HepG2 (cell line): ENCODE data around the gene ANO1. TPM values are rescaled to one million over a fixed set of nuclear protein-coding genes. Genes with fewer than 3 reads are reported as not detected.

Experiments
- ATAC-seq: fragments of 200-7000 bp; cut with Tn5 transposase; 3 replicates; pipeline ENCODE4 v1.9.1; 2020; ENCODE audit warnings: mild to moderate bottlenecking, moderate library complexity
- BruUV-seq: library from RNA; stranded (reverse); fragments of 400-500 nt; replicated peaks from 2 replicates; lab custom pipeline; 2021; lab: Mats Ljungman, UMichigan
- CTCF ChIA-PET: fragments of 300-600 bp; formaldehyde crosslinking; extraction: SDS; loops from one replicate; lab custom pipeline; 2021; ENCODE audit warnings: low total read pairs, inconsistent platforms, low intra/inter-chr PET ratio; lab: Yijun Ruan, JAX
- POLR2A ChIA-PET: fragments of 350-600 bp; sonication (Branson Sonifier 250); formaldehyde crosslinking; loops from one replicate; lab custom pipeline; 2020; ENCODE audit warnings: antibody characterized with exemption, inconsistent platforms; lab: Yijun Ruan, JAX
- DNase-seq: peaks from one replicate; pipeline ENCODE4 v3.0.0-alpha.2; 2015; ENCODE audit warnings: low spot score
- FAIRE-seq: peaks from 3 replicates; lab custom pipeline; 2011; peaks lifted over from hg19 to GRCh38; lab: Jason Lieb, UNC
- H2AFZ ChIP-seq: one replicate; pipeline ENCODE4 v1.6.1; 2011; ENCODE audit warnings: low read length, inconsistent platforms
- H3K27ac ChIP-seq: fragments of 300-600 bp; 3 replicates; pipeline ENCODE4 v1.8.0; 2011; ENCODE audit warnings: mixed run types, mild to moderate bottlenecking, mixed read lengths, low read length, inconsistent platforms; ENCODE audit not compliant: insufficient read depth; ENCODE audit errors: extremely low read length
- H3K27me3 ChIP-seq, 2 experiments: fragments of 200-600 bp in 1 of 2; 2 replicates in 1 of 2; 3 replicates in 1 of 2; pipeline versions ENCODE4 v1.6.0 to v1.8.0; 2011; ENCODE audit warnings: low read length in 2 of 2, mild to moderate bottlenecking in 2 of 2, moderate library complexity in 2 of 2, inconsistent platforms in 1 of 2; ENCODE audit not compliant: insufficient read depth in 2 of 2, control insufficient read depth in 1 of 2
- H3K36me3 ChIP-seq, 2 experiments: fragments of 200-600 bp in 1 of 2; replicated peaks in 1 of 2; 2 replicates in 1 of 2; 3 replicates in 1 of 2; pipeline versions ENCODE4 v1.5.1 to v1.8.0; 2011; ENCODE audit warnings: low read length in 2 of 2, inconsistent platforms in 1 of 2; ENCODE audit not compliant: insufficient read depth in 2 of 2, control insufficient read depth in 1 of 2
- H3K4me1 ChIP-seq: 2 replicates; pipeline ENCODE4 v1.5.1; 2012; ENCODE audit warnings: low read length, inconsistent platforms; ENCODE audit not compliant: insufficient read depth
- H3K4me2 ChIP-seq: 2 replicates; pipeline ENCODE4 v1.6.0; 2011; ENCODE audit warnings: low read depth, low read length, inconsistent platforms
- H3K4me3 ChIP-seq, 3 experiments: fragments of 200-600 bp in 1 of 3; sonication (generic), shearing (Covaris generic) in 1 of 3; replicated peaks in 1 of 3; 2 replicates each; pipeline ENCODE4 v1.5.1; 2011 to 2016; ENCODE audit warnings: low read length in 3 of 3, inconsistent platforms in 2 of 3, low read depth in 2 of 3, mild to moderate bottlenecking in 2 of 3, control low read depth in 1 of 3, mixed read lengths in 1 of 3; ENCODE audit not compliant: insufficient read depth in 1 of 3
- H3K79me2 ChIP-seq: one replicate; pipeline ENCODE4 v1.6.1; 2011; ENCODE audit warnings: low read length, inconsistent platforms; ENCODE audit not compliant: insufficient read depth
- H3K9ac ChIP-seq: 2 replicates; pipeline ENCODE4 v1.6.0; 2011; ENCODE audit warnings: mild to moderate bottlenecking, low read depth, low read length, inconsistent platforms; ENCODE audit not compliant: insufficient read depth
- H3K9me3 ChIP-seq: 2 replicates; pipeline ENCODE4 v1.5.1; 2012; ENCODE audit warnings: mild to moderate bottlenecking, low read length
- H4K20me1 ChIP-seq: 2 replicates; pipeline ENCODE4 v1.6.0; 2011; ENCODE audit warnings: inconsistent platforms, mild to moderate bottlenecking, low read length, moderate library complexity; ENCODE audit not compliant: insufficient read depth
- FOXM1 ChIP-seq: sonication (generic); formaldehyde crosslinking; IDR thresholded peaks from 2 replicates; pipeline ENCODE4 v1.5.0; 2020; ENCODE audit warnings: missing genetic modification reagents
- MTF1 ChIP-seq: sonication (generic); formaldehyde crosslinking; IDR thresholded peaks from 2 replicates; pipeline ENCODE4 v1.5.0; 2020; ENCODE audit warnings: missing genetic modification reagents
- REXO4 ChIP-seq: sonication (generic); formaldehyde crosslinking; IDR thresholded peaks from 2 replicates; pipeline ENCODE4 v1.8.0; 2022; ENCODE audit warnings: missing genetic modification reagents, mild to moderate bottlenecking, borderline replicate concordance
- TFDP2 ChIP-seq: sonication (generic); formaldehyde crosslinking; IDR thresholded peaks from 2 replicates; pipeline ENCODE4 v1.4.0; 2020; ENCODE audit warnings: missing genetic modification reagents
- THAP7 ChIP-seq: sonication (generic); formaldehyde crosslinking; IDR thresholded peaks from 2 replicates; pipeline ENCODE4 v1.8.1; 2023; ENCODE audit warnings: mild to moderate bottlenecking, missing genetic modification reagents
- ZFP36L2 ChIP-seq: sonication (generic); formaldehyde crosslinking; IDR thresholded peaks from 2 replicates; pipeline ENCODE4 v1.4.0; 2020; ENCODE audit warnings: missing genetic modification reagents
- ZNF430 ChIP-seq: sonication (generic); formaldehyde crosslinking; IDR thresholded peaks from 2 replicates; pipeline ENCODE4 v1.9.0; 2021; ENCODE audit warnings: mild to moderate bottlenecking, missing genetic modification reagents
- ZNF569 ChIP-seq: sonication (generic); formaldehyde crosslinking; IDR thresholded peaks from 2 replicates; pipeline ENCODE4 v1.5.0; 2020; ENCODE audit warnings: mild to moderate bottlenecking, missing genetic modification reagents, moderate library complexity, borderline replicate concordance
- in situ Hi-C: cut with HindIII; loops from 2 replicates; pipeline ENCODE4 v1.10.0; 2017; ENCODE audit warnings: low pct_unique_long_range_greater_than_20kb; ENCODE audit not compliant: extremely low pct_ligation_motif_present
- intact Hi-C: fragments of 100-400 bp; cut with micrococcal nuclease; formaldehyde crosslinking; loops from one replicate; pipeline ENCODE4 v1.10.0; 2022; ENCODE audit not compliant: unreplicated experiment
- polyA plus RNA-seq, 8 experiments: library from polyadenylated mRNA; depleted of rRNA in 3 of 8; stranded (reverse) in 7 of 8; unstranded in 1 of 8; fragments of >200 nt; fragmentation: Illumina TruSeq in 4 of 8; extraction: Trizol in 4 of 8; gene quantifications; 2 replicates each; pipeline versions ENCODE4 v1.2.1 to v1.2.3, GENCODE V29; 2011 to 2016; ENCODE audit warnings: low read depth in 4 of 8, missing spikeins in 1 of 8, mixed read lengths in 1 of 8; ENCODE audit not compliant: insufficient read depth in 1 of 8
- total RNA-seq, 5 experiments: library from RNA; depleted of rRNA; stranded (reverse); fragments of >200 nt; fragmentation: Illumina TruSeq; extraction: Trizol; gene quantifications; 2 replicates each; pipeline ENCODE4 v1.2.3, GENCODE V29; 2016; ENCODE audit warnings: low read depth in 1 of 5
- TF ChIP-seq, protein P1 (sequence below): sonication (generic); formaldehyde crosslinking; IDR thresholded peaks from 2 replicates; pipeline ENCODE4 v1.4.0; 2020; ENCODE audit warnings: missing genetic modification reagents
- TF ChIP-seq, protein P2 (sequence below), 2 experiments: fragments of 450-650 bp in 1 of 2; sonication (generic) in 1 of 2; formaldehyde crosslinking; IDR thresholded peaks; 2 replicates each; pipeline versions ENCODE4 v1.5.0 to v1.8.0; 2020 to 2022; ENCODE audit warnings: mild to moderate bottlenecking in 1 of 2, missing genetic modification reagents in 1 of 2

Gene ANO1
- total and polyA plus RNA-seq, 2 of the 13 experiments (the other 11 are each of a cell fraction or from before 2014, with no cell fraction given): not detected

- H3K27me3 ChIP-seq: peaks cover 9 to 18% of the 10 kb centered on the region in 2 experiments; a peak in 4 of 5 replicates
- CTCF ChIA-PET: no interaction called here
- H3K27ac ChIP-seq: no peak overlapping the region
- no TSS peak for BruUV-seq
- no peak overlapping the region for H3K4me3 ChIP-seq
- no peak overlapping the region for H2AFZ ChIP-seq
- H3K4me1 ChIP-seq: peaks cover 22% of the 10 kb centered on the region
- no peak overlapping the region for H3K9ac ChIP-seq
- in situ Hi-C loops: no loop called here
- no peaks in the 10 kb centered on the region for H4K20me1 ChIP-seq
- POLR2A ChIA-PET: no interaction called here
- no peak for TF ChIP-seq ZNF569 (CRISPR knock-in tag)
- TF ChIP-seq ZNF430 (CRISPR knock-in tag): no peak
- TF ChIP-seq, protein P1, sequence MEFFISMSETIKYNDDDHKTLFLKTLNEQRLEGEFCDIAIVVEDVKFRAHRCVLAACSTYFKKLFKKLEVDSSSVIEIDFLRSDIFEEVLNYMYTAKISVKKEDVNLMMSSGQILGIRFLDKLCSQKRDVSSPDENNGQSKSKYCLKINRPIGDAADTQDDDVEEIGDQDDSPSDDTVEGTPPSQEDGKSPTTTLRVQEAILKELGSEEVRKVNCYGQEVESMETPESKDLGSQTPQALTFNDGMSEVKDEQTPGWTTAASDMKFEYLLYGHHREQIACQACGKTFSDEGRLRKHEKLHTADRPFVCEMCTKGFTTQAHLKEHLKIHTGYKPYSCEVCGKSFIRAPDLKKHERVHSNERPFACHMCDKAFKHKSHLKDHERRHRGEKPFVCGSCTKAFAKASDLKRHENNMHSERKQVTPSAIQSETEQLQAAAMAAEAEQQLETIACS (CRISPR knock-in tag): no peak
- no peak for TF ChIP-seq TFDP2
- no peak for TF ChIP-seq ZFP36L2 (CRISPR knock-in tag)
- TF ChIP-seq REXO4 (CRISPR knock-in tag): no peak
- no peak for TF ChIP-seq FOXM1 (CRISPR knock-in tag)
- TF ChIP-seq, protein P2, sequence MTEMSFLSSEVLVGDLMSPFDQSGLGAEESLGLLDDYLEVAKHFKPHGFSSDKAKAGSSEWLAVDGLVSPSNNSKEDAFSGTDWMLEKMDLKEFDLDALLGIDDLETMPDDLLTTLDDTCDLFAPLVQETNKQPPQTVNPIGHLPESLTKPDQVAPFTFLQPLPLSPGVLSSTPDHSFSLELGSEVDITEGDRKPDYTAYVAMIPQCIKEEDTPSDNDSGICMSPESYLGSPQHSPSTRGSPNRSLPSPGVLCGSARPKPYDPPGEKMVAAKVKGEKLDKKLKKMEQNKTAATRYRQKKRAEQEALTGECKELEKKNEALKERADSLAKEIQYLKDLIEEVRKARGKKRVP (CRISPR knock-in tag; IDR thresholded peaks at IDR 0.05): no peak
- no peak for TF ChIP-seq THAP7
- TF ChIP-seq MTF1 (CRISPR knock-in tag): no peak
- intact Hi-C loops: no loop called here
- ATAC-seq (no peak), FAIRE-seq (no peak), DNase-seq (no peak)
- H3K4me2 ChIP-seq: no peak overlapping the region
- H3K9me3 ChIP-seq: no peaks in the 10 kb centered on the region
- H3K36me3 ChIP-seq: no peaks in the 10 kb centered on the region
- no peaks in the 10 kb centered on the region for H3K79me2 ChIP-seq
Measured at GRCh38 chr11:70233034-70233433, 154.9 kb downstream of the ANO1 start.
